ENCODE data around the gene CHD6. TPM values are rescaled to one million over a fixed set of nuclear protein-coding genes. Genes with fewer than 3 reads are reported as not detected.

The CHD6 gene
- total RNA-seq, 6 experiments from 2014 or later, result 9.3 to 24.1 (median 16.6) TPM

DNA sequence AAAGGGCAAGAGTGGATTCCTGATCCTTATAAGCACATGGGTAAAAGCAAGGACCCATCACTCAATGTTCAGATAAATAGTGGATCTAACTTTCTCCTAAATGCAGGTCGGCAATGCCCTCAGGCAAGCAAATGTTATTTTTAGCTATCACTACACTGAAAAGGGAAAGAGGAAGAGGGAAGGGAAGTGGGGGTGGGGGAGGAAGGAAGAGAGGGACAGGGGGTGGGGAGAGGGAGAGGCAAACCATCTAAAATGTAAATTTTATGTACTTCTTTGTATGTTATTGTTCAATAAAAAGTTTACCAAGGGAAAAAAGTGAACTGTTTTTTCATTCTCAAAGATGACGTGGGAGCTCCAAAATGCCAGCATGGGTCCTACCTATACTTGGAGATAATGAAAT, 44.2 kb downstream of the CHD6 start:
- Histone ChIP-seq H3K9me3 (no peaks in the 10 kb centered on the region), H3K27ac (no peak overlapping the region), H3K4me3 (no peak overlapping the region), H3K36me3 (no peaks in the 10 kb centered on the region), H3K27me3 (no peaks in the 10 kb centered on the region), H3K4me1 (peaks cover 0 to 30% (median 9%) of the 10 kb centered on the region in 4 donors)
- no peak for ATAC-seq
- TF ChIP-seq, protein P1, sequence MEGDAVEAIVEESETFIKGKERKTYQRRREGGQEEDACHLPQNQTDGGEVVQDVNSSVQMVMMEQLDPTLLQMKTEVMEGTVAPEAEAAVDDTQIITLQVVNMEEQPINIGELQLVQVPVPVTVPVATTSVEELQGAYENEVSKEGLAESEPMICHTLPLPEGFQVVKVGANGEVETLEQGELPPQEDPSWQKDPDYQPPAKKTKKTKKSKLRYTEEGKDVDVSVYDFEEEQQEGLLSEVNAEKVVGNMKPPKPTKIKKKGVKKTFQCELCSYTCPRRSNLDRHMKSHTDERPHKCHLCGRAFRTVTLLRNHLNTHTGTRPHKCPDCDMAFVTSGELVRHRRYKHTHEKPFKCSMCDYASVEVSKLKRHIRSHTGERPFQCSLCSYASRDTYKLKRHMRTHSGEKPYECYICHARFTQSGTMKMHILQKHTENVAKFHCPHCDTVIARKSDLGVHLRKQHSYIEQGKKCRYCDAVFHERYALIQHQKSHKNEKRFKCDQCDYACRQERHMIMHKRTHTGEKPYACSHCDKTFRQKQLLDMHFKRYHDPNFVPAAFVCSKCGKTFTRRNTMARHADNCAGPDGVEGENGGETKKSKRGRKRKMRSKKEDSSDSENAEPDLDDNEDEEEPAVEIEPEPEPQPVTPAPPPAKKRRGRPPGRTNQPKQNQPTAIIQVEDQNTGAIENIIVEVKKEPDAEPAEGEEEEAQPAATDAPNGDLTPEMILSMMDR (IDR thresholded peaks at IDR 0.05), result no peak
- no peak for TF ChIP-seq POLR2A (IDR thresholded peaks at IDR 0.05)
- no peak for DNase-seq
- WGBS (ENCODE audit: insufficient coverage, low coverage, low lambda C conversion rate, missing lambda C conversion rate), result 55% methylated on average over 2 of the region's 2 CpGs
- intact Hi-C loops (cut with DNase I), result no loop called here

DNA sequence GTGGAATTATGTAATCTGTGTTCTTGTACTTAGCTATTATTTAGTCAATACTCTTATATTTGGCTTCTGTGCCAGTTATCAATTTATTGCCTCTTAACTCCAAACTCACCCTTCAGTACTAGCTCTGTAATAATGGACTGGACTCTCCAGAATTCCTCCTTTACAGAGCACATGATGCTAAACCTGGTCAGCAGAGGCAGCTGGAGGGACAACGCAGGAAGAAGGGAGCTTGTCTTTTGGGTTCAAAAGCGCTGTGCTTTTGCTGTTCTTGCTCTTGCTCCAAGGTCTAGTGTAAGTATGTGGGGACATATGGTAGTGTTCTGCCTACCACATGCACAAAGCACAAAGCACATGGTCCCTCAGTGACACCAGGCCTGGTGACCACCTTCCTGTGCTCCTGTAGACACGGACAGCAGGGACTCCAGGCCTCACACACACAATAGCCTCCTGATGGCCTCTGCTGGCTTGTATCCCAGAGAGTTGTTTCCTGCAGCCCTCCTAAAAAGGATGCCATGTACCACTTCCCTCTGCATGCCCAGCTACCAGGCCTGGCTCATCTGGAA, 46.1 kb downstream of the CHD6 start:
- Histone ChIP-seq H3K36me3 (no peaks in the 10 kb centered on the region), H3K27me3 (no peaks in the 10 kb centered on the region), H3K9me3 (no peaks in the 10 kb centered on the region), H3K4me1 (peaks cover 0 to 19% (median 8%) of the 10 kb centered on the region in 4 donors), H3K27ac (no peak overlapping the region), H3K4me3 (no peak overlapping the region)
- intact Hi-C loops (cut with DNase I), result no loop called here
- ATAC-seq (peak; percentile 13 to 61 (median 31)), DNase-seq (no peak)
- TF ChIP-seq, protein P1 (IDR thresholded peaks at IDR 0.05), result peak in 1 of 4 donors; percentile 35
- no peak for TF ChIP-seq POLR2A (IDR thresholded peaks at IDR 0.05)
- 80% methylated on average over 3 of the region's 3 CpGs for WGBS (ENCODE audit: insufficient coverage, low coverage, low lambda C conversion rate, missing lambda C conversion rate)

DNA sequence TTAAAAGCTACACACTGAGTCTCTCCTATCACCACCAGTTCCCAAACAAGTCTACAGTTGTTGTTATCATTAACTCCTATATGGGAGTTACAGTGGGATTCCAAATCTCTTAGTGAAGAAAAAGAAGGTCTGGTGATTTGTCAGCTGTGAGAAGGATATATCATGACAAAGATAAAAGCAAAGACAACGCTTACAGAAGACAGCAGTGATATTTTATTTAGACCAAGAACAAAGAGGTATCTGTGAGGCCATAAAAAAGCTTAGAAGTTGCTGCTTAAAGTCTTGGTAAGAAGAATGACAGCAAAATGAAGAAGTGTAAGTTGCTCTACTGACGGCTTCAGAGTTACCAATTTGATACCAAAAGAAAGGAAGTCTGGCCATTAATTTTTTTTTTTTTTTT, 47.2 kb downstream of the CHD6 start:
- H3K9me3 ChIP-seq, result no peaks in the 10 kb centered on the region
- H3K4me1 ChIP-seq, result peaks cover 0 to 9% (median 3%) of the 10 kb centered on the region in 4 donors
- 86% methylated on average over 2 of the region's 2 CpGs for WGBS (ENCODE audit: insufficient coverage, low coverage, low lambda C conversion rate, missing lambda C conversion rate)
- ATAC-seq (no peak), DNase-seq (no peak)
- no peaks in the 10 kb centered on the region for H3K36me3 ChIP-seq
- H3K27ac ChIP-seq, result no peak overlapping the region
- intact Hi-C loops (cut with DNase I), result no loop called here
- H3K27me3 ChIP-seq, result no peaks in the 10 kb centered on the region
- H3K4me3 ChIP-seq, result no peak overlapping the region
- TF ChIP-seq, protein P1 (IDR thresholded peaks at IDR 0.05), result no peak
- TF ChIP-seq POLR2A (IDR thresholded peaks at IDR 0.05), result no peak

DNA sequence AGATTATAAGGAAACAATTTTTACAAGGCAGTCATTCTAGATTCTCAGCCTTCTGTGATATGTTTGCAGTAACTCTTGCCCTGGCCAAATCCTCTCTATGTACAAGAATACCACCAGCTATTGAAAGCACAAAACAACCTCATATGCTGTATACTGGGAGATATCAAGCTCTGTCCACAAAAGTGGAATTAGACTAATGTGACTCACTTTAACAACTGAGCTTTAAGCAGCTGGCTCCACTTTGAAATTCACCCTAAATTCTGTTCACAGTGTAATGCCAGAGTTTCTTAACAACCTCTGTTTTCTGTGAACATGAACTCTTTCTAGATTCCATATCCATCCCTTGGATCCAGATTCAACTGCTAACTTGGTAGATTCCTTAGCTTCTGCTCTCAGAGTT, 47.6 kb downstream of the CHD6 start:
- no peak overlapping the region for H3K27ac ChIP-seq
- H3K4me3 ChIP-seq, result no peak overlapping the region
- H3K36me3 ChIP-seq, result no peaks in the 10 kb centered on the region
- DNase-seq (no peak), ATAC-seq (no peak)
- no peaks in the 10 kb centered on the region for H3K9me3 ChIP-seq
- TF ChIP-seq, protein P1 (IDR thresholded peaks at IDR 0.05), result no peak
- no peak for TF ChIP-seq POLR2A (IDR thresholded peaks at IDR 0.05)
- peaks cover 0 to 9% (median 3%) of the 10 kb centered on the region in 4 donors for H3K4me1 ChIP-seq
- intact Hi-C loops (cut with DNase I), result no loop called here
- no peaks in the 10 kb centered on the region for H3K27me3 ChIP-seq

DNA sequence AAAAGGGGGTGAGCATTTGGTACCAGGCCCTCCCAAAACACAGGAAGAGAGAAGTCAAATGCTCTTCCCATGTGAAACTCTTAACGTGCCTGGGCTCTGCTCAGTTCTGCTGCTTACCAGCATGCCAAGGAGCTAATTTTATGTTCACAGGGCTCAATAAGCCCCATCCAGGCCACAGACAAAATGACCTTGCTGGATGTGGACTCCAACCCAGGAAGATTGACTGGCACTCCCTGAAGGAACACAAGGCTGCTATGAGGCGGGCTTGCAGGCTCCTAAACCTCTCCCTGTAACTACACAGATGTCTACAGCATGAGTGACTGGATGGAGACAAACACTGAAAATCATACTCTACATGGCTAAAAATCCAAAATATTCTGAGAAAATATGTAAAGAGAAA, 50.6 kb downstream of the CHD6 start:
- H3K4me1 ChIP-seq, result peaks cover 0 to 5% (median 0%) of the 10 kb centered on the region in 4 donors
- 69% methylated on average over 2 of the region's 2 CpGs for WGBS (ENCODE audit: insufficient coverage, low coverage, low lambda C conversion rate, missing lambda C conversion rate)
- H3K4me3 ChIP-seq, result no peak overlapping the region
- H3K36me3 ChIP-seq, result no peaks in the 10 kb centered on the region
- H3K27ac ChIP-seq, result no peak overlapping the region
- TF ChIP-seq, protein P1 (IDR thresholded peaks at IDR 0.05), result no peak
- no peak for TF ChIP-seq POLR2A (IDR thresholded peaks at IDR 0.05)
- intact Hi-C loops (cut with DNase I), result no loop called here
- DNase-seq (no peak), ATAC-seq (no peak)
- H3K9me3 ChIP-seq, result no peaks in the 10 kb centered on the region
- no peaks in the 10 kb centered on the region for H3K27me3 ChIP-seq

Data from right lobe of liver (tissue), 6 donors.